ENCODE measurements around the gene MPND. TPM values are rescaled to one million over a fixed set of nuclear protein-coding genes. Genes with fewer than 3 reads are reported as not detected.

Gene MPND
- total and polyA plus RNA-seq, 10 of the 15 experiments (the other 5 are each of a cell fraction or from before 2014, with no cell fraction given): 0.79 to 18.3 (median 6.0) TPM

DNA sequence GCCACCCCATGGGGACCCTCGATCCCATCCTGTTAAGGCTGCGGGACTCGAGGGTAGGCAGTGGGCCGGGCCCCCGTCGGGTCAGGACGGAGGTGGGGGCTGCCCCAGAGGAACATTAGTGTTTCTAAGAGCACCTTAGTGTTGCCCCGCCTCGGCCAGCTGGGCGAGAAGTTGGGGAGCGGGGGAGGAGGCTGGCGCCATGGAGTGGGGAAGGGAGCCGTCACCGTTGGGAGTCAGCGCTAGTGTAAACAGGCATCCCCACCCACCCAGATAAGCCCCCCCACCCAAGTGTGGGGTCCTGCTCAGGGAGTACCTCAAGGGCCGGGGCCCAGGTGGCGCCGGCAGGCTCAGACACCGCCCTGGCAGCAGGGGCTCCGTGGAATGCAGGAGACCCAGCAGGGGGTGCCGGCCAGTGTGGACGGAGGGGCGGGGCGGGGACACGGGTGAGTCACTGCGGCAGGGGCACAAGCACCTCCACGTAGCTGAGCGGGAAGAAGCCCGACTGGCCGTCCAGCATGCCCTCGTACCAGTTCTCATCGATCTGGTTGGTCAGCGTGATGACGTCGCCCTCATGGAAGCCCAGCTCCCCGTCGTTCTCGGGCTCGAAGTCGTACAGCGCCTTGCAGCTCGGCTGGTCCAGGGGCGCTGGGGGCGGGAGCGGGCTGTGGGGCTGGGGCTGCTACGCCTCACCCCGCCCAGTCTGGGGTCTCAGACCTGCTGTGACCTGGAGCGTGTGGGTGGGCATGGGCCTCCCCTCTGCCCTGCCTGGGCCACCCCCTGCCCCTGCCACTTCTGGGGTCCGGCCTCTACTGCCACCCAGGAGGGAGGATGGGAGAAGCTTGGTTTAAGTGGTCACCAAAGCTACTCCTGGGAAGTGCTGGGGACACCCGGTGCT lies 18.0 kb downstream of the MPND start:
- Histone ChIP-seq H3K4me2 (ENCODE audit: control insufficient read depth, insufficient read depth) (no peak overlapping the region), H3K4me3 (no peak overlapping the region), H3K9ac (ENCODE audit: control insufficient read depth, insufficient read depth, low read length) (no peak overlapping the region), H2AFZ (ENCODE audit: control insufficient read depth, low read depth, low read length) (no peak overlapping the region), H3K4me1 (ENCODE audit: control insufficient read depth, insufficient read depth, low read length) (no peaks in the 10 kb centered on the region), H3K79me2 (ENCODE audit: control insufficient read depth, insufficient read depth, low read length) (no peaks in the 10 kb centered on the region), H3K36me3 (ENCODE audit: control insufficient read depth in 2 of 2, insufficient read depth in 2 of 2, low read length in 1 of 2) (peaks cover 22 to 51% of the 10 kb centered on the region in 2 experiments; a peak in 3 of 4 replicates), H3K27ac (ENCODE audit: control insufficient read depth, insufficient read depth) (no peak overlapping the region), H3K27me3 (replicated peaks in 1 of 2; ENCODE audit: control insufficient read depth in 2 of 2, insufficient read depth in 2 of 2, low read length in 1 of 2) (no peaks in the 10 kb centered on the region), H3K9me3 (replicated peaks; ENCODE audit: control insufficient read depth, insufficient read depth, low read length) (no peaks in the 10 kb centered on the region), H4K20me1 (ENCODE audit: control insufficient read depth, insufficient read depth) (no peaks in the 10 kb centered on the region)
- BruUV-seq (replicated peaks): no TSS peak
- 90% methylated on average over 44 of the region's 50 CpGs for WGBS (ENCODE audit: insufficient coverage, insufficient replicate concordance, low lambda C conversion rate, missing lambda C conversion rate)
- ChIA-PET CTCF (no interaction called here), RAD21 (ENCODE audit: unreplicated experiment) (no interaction called here), SMC1A (ENCODE audit: uncharacterized antibody, unreplicated experiment) (no interaction called here), POLR2A (no interaction called here)
- FAIRE-seq (no peak), DNase-seq (ENCODE audit: low read depth, low spot score) (no peak), ATAC-seq (no peak)
- in situ Hi-C loops (cut with MboI) (no loop called here), intact Hi-C loops (cut with micrococcal nuclease; ENCODE audit: unreplicated experiment) (no loop called here)
- TF ChIP-seq HDAC6 (IDR thresholded peaks at IDR 0.05; ENCODE audit: unreplicated experiment) (no peak), STAT3 (IDR thresholded peaks at IDR 0.05; ENCODE audit: low read depth, low read length) (no peak), NFIC (IDR thresholded peaks at IDR 0.05; ENCODE audit: low read depth, low read length) (no peak), PAX8 (IDR thresholded peaks at IDR 0.05) (no peak), ZNF207 (IDR thresholded peaks at IDR 0.05; ENCODE audit: borderline replicate concordance) (no peak), BRCA1 (IDR thresholded peaks at IDR 0.05; ENCODE audit: low read depth, low read length) (no peak), ZNF274 (IDR thresholded peaks at IDR 0.05; ENCODE audit: insufficient read depth, insufficient read length) (no peak), DPF2 (IDR thresholded peaks at IDR 0.05) (no peak), GATAD2B (conservative IDR thresholded peaks at IDR 0.05; ENCODE audit: low read depth) (no peak), ZBED1 (IDR thresholded peaks at IDR 0.05; ENCODE audit: borderline replicate concordance) (no peak)
- TF ChIP-seq, protein P1, sequence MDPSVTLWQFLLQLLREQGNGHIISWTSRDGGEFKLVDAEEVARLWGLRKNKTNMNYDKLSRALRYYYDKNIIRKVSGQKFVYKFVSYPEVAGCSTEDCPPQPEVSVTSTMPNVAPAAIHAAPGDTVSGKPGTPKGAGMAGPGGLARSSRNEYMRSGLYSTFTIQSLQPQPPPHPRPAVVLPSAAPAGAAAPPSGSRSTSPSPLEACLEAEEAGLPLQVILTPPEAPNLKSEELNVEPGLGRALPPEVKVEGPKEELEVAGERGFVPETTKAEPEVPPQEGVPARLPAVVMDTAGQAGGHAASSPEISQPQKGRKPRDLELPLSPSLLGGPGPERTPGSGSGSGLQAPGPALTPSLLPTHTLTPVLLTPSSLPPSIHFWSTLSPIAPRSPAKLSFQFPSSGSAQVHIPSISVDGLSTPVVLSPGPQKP (IDR thresholded peaks at IDR 0.05; ENCODE audit: low read depth, low read length): no peak
- TF ChIP-seq, protein P2, sequence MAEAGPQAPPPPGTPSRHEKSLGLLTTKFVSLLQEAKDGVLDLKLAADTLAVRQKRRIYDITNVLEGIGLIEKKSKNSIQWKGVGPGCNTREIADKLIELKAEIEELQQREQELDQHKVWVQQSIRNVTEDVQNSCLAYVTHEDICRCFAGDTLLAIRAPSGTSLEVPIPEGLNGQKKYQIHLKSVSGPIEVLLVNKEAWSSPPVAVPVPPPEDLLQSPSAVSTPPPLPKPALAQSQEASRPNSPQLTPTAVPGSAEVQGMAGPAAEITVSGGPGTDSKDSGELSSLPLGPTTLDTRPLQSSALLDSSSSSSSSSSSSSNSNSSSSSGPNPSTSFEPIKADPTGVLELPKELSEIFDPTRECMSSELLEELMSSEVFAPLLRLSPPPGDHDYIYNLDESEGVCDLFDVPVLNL (IDR thresholded peaks at IDR 0.05; ENCODE audit: low read depth, low read length): no peak
- TF ChIP-seq, protein P3, sequence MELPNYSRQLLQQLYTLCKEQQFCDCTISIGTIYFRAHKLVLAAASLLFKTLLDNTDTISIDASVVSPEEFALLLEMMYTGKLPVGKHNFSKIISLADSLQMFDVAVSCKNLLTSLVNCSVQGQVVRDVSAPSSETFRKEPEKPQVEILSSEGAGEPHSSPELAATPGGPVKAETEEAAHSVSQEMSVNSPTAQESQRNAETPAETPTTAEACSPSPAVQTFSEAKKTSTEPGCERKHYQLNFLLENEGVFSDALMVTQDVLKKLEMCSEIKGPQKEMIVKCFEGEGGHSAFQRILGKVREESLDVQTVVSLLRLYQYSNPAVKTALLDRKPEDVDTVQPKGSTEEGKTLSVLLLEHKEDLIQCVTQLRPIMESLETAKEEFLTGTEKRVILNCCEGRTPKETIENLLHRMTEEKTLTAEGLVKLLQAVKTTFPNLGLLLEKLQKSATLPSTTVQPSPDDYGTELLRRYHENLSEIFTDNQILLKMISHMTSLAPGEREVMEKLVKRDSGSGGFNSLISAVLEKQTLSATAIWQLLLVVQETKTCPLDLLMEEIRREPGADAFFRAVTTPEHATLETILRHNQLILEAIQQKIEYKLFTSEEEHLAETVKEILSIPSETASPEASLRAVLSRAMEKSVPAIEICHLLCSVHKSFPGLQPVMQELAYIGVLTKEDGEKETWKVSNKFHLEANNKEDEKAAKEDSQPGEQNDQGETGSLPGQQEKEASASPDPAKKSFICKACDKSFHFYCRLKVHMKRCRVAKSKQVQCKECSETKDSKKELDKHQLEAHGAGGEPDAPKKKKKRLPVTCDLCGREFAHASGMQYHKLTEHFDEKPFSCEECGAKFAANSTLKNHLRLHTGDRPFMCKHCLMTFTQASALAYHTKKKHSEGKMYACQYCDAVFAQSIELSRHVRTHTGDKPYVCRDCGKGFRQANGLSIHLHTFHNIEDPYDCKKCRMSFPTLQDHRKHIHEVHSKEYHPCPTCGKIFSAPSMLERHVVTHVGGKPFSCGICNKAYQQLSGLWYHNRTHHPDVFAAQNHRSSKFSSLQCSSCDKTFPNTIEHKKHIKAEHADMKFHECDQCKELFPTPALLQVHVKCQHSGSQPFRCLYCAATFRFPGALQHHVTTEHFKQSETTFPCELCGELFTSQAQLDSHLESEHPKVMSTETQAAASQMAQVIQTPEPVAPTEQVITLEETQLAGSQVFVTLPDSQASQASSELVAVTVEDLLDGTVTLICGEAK (IDR thresholded peaks at IDR 0.05; ENCODE audit: borderline replicate concordance): no peak
- TF ChIP-seq, protein P4, sequence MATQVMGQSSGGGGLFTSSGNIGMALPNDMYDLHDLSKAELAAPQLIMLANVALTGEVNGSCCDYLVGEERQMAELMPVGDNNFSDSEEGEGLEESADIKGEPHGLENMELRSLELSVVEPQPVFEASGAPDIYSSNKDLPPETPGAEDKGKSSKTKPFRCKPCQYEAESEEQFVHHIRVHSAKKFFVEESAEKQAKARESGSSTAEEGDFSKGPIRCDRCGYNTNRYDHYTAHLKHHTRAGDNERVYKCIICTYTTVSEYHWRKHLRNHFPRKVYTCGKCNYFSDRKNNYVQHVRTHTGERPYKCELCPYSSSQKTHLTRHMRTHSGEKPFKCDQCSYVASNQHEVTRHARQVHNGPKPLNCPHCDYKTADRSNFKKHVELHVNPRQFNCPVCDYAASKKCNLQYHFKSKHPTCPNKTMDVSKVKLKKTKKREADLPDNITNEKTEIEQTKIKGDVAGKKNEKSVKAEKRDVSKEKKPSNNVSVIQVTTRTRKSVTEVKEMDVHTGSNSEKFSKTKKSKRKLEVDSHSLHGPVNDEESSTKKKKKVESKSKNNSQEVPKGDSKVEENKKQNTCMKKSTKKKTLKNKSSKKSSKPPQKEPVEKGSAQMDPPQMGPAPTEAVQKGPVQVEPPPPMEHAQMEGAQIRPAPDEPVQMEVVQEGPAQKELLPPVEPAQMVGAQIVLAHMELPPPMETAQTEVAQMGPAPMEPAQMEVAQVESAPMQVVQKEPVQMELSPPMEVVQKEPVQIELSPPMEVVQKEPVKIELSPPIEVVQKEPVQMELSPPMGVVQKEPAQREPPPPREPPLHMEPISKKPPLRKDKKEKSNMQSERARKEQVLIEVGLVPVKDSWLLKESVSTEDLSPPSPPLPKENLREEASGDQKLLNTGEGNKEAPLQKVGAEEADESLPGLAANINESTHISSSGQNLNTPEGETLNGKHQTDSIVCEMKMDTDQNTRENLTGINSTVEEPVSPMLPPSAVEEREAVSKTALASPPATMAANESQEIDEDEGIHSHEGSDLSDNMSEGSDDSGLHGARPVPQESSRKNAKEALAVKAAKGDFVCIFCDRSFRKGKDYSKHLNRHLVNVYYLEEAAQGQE (IDR thresholded peaks at IDR 0.05; ENCODE audit: low read depth, low read length): no peak

All from GM12878 (cell line).